ENCODE results near the gene CCDC83.
"Not testable (repeated sequence)": the region's sequence is repeated elsewhere in the genome, so short reads cannot be mapped to it uniquely, and the experiment has no call there.

Gene CCDC83

GRCh38 chr11:85875505-85875904 lies 20.3 kb downstream of the CCDC83 start:
- DNase-seq: no peak
- intact Hi-C loops (cut with DNase I): no loop called here

GRCh38 chr11:85884581-85885021 lies 29.4 kb downstream of the CCDC83 start:
- intact Hi-C loops (cut with DNase I): no loop called here
- DNase-seq: no peak

GRCh38 chr11:85886089-85887056 lies 31.2 kb downstream of the CCDC83 start:
- no peak for DNase-seq
- intact Hi-C loops (cut with DNase I): no loop called here

- intact Hi-C loops (cut with DNase I): no loop called here
- DNase-seq: no peak
These were observed 33.9 kb downstream of the CCDC83 start for GRCh38 chr11:85889108-85889507.

GRCh38 chr11:85889676-85890579 lies 34.7 kb downstream of the CCDC83 start:
- DNase-seq: no peak
- intact Hi-C loops (cut with DNase I): no loop called here

- intact Hi-C loops (cut with DNase I): no loop called here
- no peak for DNase-seq
These were observed 38.2 kb downstream of the CCDC83 start for GRCh38 chr11:85893395-85893794.

- intact Hi-C loops (cut with DNase I): no loop called here
- DNase-seq: no peak
These were observed 41.7 kb downstream of the CCDC83 start for GRCh38 chr11:85896876-85897275.

GRCh38 chr11:85898456-85898855 lies 43.3 kb downstream of the CCDC83 start:
- intact Hi-C loops (cut with DNase I): no loop called here
- no peak for DNase-seq

- no peak for DNase-seq
- intact Hi-C loops (cut with DNase I): no loop called here
These were observed 47.2 kb downstream of the CCDC83 start for GRCh38 chr11:85902353-85902752.

GRCh38 chr11:85903406-85903805 lies 48.2 kb downstream of the CCDC83 start:
- intact Hi-C loops (cut with DNase I): no loop called here
- no peak for DNase-seq

- DNase-seq: no peak
- intact Hi-C loops (cut with DNase I): no loop called here
These were observed 48.6 kb downstream of the CCDC83 start for GRCh38 chr11:85903811-85904210.

GRCh38 chr11:85912414-85912813 lies 57.2 kb downstream of the CCDC83 start:
- intact Hi-C loops (cut with DNase I): no loop called here
- no peak for DNase-seq

GRCh38 chr11:85913513-85913912 lies 58.3 kb downstream of the CCDC83 start:
- intact Hi-C loops (cut with DNase I): no loop called here
- no peak for DNase-seq

- intact Hi-C loops (cut with DNase I): no loop called here
- no peak for DNase-seq
These were observed 59.2 kb downstream of the CCDC83 start for GRCh38 chr11:85914425-85914824.

GRCh38 chr11:85918910-85919794 lies 64.0 kb downstream of the CCDC83 start:
- intact Hi-C loops (cut with DNase I): no loop called here
- no peak for DNase-seq

- intact Hi-C loops (cut with DNase I): no loop called here
These were observed 67.2 kb downstream of the CCDC83 start for GRCh38 chr11:85922367-85922766.

GRCh38 chr11:85923455-85923854 lies 68.3 kb downstream of the CCDC83 start:
- DNase-seq: no peak
- intact Hi-C loops (cut with DNase I): no loop called here

More at GRCh38 chr11:85922367-85922766, 67.2 kb downstream of the CCDC83 start:
- no peak for DNase-seq

- DNase-seq; intact Hi-C loops (cut with DNase I): not testable (repeated sequence)
These were observed 71.6 kb downstream of the CCDC83 start for GRCh38 chr11:85926653-85927214.

- intact Hi-C loops (cut with DNase I): no loop called here
- DNase-seq: no peak
These were observed 75.7 kb downstream of the CCDC83 start for GRCh38 chr11:85930879-85931366.
